Gastroesophageal sphincter (tissue), 3 donors: ENCODE results near the gene ACOT7.

Experiments used
- EP300 ChIP-seq: sonication (generic); formaldehyde crosslinking; IDR thresholded peaks from one replicate; pipeline ENCODE4 v1.6.1; 2017; ENCODE audit warnings: antibody characterized with exemption, mild to moderate bottlenecking
- TF ChIP-seq, protein P1 (sequence below), 4 experiments: fragments of 200-600 bp in 2 of 4; fragments of 450-650 bp in 2 of 4; sonication (generic) in 1 of 4; IDR thresholded peaks; one replicate each; pipeline ENCODE4 v1.5.1; 2017 to 2019; ENCODE audit warnings: antibody characterized with exemption in 4 of 4, mild to moderate bottlenecking in 2 of 4, moderate library complexity in 2 of 4

DNA sequence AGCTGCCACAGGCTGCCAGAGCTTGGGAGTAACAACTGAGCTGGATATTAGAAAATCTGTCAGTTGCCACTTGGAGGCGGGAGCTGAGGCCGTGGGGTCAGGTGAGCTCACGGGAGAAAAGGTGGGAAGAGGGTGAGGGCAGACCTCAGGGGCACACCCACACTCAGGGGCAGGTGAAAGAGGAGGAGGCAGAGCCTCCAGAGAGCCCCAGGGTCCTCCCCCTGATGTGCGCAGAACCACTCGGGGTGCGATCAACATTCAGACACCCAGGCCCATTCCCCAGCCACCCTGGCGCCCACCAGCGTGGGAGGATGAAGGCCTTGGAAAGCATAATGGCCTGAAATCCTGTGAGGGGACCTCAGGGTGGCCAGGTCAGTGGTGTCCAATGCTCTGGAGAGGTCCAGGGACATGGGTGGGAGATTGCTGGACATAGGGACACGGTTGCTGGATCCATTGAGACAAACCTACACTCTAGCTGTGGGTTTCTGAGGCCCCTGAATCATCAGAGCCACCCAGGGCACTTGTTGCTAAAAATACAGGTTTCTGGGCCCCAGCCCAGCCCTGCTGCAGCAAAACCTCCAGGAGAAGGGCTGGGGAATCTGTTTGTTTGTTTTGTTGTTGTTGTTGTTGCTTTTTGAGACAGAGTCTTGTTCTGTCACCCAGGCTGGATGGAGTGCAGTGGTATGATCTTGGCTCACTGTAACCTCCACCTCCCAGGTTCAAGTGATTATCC lies 83.3 kb downstream of the ACOT7 start:
- TF ChIP-seq, protein P1, sequence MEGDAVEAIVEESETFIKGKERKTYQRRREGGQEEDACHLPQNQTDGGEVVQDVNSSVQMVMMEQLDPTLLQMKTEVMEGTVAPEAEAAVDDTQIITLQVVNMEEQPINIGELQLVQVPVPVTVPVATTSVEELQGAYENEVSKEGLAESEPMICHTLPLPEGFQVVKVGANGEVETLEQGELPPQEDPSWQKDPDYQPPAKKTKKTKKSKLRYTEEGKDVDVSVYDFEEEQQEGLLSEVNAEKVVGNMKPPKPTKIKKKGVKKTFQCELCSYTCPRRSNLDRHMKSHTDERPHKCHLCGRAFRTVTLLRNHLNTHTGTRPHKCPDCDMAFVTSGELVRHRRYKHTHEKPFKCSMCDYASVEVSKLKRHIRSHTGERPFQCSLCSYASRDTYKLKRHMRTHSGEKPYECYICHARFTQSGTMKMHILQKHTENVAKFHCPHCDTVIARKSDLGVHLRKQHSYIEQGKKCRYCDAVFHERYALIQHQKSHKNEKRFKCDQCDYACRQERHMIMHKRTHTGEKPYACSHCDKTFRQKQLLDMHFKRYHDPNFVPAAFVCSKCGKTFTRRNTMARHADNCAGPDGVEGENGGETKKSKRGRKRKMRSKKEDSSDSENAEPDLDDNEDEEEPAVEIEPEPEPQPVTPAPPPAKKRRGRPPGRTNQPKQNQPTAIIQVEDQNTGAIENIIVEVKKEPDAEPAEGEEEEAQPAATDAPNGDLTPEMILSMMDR (IDR thresholded peaks at IDR 0.05), result no peak
- no peak for TF ChIP-seq EP300
